ENCODE measurements around the gene METTL23.

GRCh38 chr17:76714336-76714735, 12.3 kb upstream of the METTL23 start:
- TF ChIP-seq, protein P1, sequence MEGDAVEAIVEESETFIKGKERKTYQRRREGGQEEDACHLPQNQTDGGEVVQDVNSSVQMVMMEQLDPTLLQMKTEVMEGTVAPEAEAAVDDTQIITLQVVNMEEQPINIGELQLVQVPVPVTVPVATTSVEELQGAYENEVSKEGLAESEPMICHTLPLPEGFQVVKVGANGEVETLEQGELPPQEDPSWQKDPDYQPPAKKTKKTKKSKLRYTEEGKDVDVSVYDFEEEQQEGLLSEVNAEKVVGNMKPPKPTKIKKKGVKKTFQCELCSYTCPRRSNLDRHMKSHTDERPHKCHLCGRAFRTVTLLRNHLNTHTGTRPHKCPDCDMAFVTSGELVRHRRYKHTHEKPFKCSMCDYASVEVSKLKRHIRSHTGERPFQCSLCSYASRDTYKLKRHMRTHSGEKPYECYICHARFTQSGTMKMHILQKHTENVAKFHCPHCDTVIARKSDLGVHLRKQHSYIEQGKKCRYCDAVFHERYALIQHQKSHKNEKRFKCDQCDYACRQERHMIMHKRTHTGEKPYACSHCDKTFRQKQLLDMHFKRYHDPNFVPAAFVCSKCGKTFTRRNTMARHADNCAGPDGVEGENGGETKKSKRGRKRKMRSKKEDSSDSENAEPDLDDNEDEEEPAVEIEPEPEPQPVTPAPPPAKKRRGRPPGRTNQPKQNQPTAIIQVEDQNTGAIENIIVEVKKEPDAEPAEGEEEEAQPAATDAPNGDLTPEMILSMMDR (IDR thresholded peaks at IDR 0.05): no peak
- TF ChIP-seq ZFX (IDR thresholded peaks at IDR 0.05; ENCODE audit: borderline replicate concordance): no peak
